Mucosa of descending colon (tissue), 3 donors: ENCODE measurements around the gene FBXL7. TPM values are rescaled to one million over a fixed set of nuclear protein-coding genes. Genes with fewer than 3 reads are reported as not detected.

Experiments used
- ATAC-seq: fragments of 200-7000 bp; cut with Tn5 transposase; one replicate; pipeline ENCODE4 v1.9.1; 2020; ENCODE audit warnings: mild to moderate bottlenecking, moderate library complexity
- DNase-seq, 3 donors: peaks; one replicate each; pipeline ENCODE4 v3.0.0-alpha.2; 2020
- H3K36me3 ChIP-seq: fragments of 200-600 bp; one replicate; pipeline ENCODE4 v1.8.0; 2021; ENCODE audit warnings: low read depth, mild to moderate bottlenecking
- H3K4me1 ChIP-seq: fragments of 200-600 bp; one replicate; pipeline ENCODE4 v1.8.0; 2021; ENCODE audit warnings: low read depth, mild to moderate bottlenecking
- H3K4me3 ChIP-seq: fragments of 200-600 bp; one replicate; pipeline ENCODE4 v1.8.0; 2021; ENCODE audit warnings: mild to moderate bottlenecking
- H3K9me3 ChIP-seq: fragments of 200-600 bp; one replicate; pipeline ENCODE4 v1.8.0; 2021; ENCODE audit warnings: mild to moderate bottlenecking
- intact Hi-C, 2 donors: fragments of 100-400 bp; cut with DNase I in 1 of 2; cut with micrococcal nuclease in 1 of 2; formaldehyde crosslinking; loops; one replicate each; pipeline versions ENCODE4 v1.11.0 to v1.11.1; 2022; cut with DNase I, micrococcal nuclease
- total RNA-seq, 3 donors: library from RNA; stranded (reverse); fragmentation: NEBNext Ultra II Directional in 2 of 3; extraction: Animal tissue kit (Norgen Biotek cat#: 25700) in 2 of 3; gene quantifications; one replicate each; pipeline versions ENCODE4 v1.2.1 to v1.2.4, GENCODE V29; 2021 to 2023
- TF ChIP-seq, protein P1 (sequence below): fragments of 200-600 bp; IDR thresholded peaks from one replicate; pipeline ENCODE4 v1.8.0; 2022; ENCODE audit warnings: antibody characterized with exemption, mild to moderate bottlenecking
- donor health status: DM: no; HTN: no; CAD: no; lungs with moderate emphysema.
- donor health status: DM: no; HTN: no; CAD: no.
- donor health status: DM: no; HTN: yes; CAD: no.

The FBXL7 gene
- total RNA-seq, 3 donors from 2014 or later, result 1.6 to 21.4 (median 3.4) TPM

GRCh38 chr5:15620501-15620900 lies 120.5 kb downstream of the FBXL7 start:
- TF ChIP-seq, protein P1, sequence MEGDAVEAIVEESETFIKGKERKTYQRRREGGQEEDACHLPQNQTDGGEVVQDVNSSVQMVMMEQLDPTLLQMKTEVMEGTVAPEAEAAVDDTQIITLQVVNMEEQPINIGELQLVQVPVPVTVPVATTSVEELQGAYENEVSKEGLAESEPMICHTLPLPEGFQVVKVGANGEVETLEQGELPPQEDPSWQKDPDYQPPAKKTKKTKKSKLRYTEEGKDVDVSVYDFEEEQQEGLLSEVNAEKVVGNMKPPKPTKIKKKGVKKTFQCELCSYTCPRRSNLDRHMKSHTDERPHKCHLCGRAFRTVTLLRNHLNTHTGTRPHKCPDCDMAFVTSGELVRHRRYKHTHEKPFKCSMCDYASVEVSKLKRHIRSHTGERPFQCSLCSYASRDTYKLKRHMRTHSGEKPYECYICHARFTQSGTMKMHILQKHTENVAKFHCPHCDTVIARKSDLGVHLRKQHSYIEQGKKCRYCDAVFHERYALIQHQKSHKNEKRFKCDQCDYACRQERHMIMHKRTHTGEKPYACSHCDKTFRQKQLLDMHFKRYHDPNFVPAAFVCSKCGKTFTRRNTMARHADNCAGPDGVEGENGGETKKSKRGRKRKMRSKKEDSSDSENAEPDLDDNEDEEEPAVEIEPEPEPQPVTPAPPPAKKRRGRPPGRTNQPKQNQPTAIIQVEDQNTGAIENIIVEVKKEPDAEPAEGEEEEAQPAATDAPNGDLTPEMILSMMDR, result no peak
- Histone ChIP-seq H3K36me3 (no peaks in the 10 kb centered on the region), H3K9me3 (no peaks in the 10 kb centered on the region), H3K4me3 (no peak overlapping the region), H3K4me1 (no peaks in the 10 kb centered on the region)
- ATAC-seq (no peak), DNase-seq (no peak)
- intact Hi-C loops, result no loop called here

- TF ChIP-seq, protein P1, result no peak
- no peaks in the 10 kb centered on the region for H3K36me3 ChIP-seq
- intact Hi-C loops, result no loop called here
- no peaks in the 10 kb centered on the region for H3K4me1 ChIP-seq
- ATAC-seq, result no peak
- H3K9me3 ChIP-seq, result no peaks in the 10 kb centered on the region
- DNase-seq, result no peak
- no peak overlapping the region for H3K4me3 ChIP-seq
Measured at GRCh38 chr5:15621094-15621493, 121.1 kb downstream of the FBXL7 start.

DNA sequence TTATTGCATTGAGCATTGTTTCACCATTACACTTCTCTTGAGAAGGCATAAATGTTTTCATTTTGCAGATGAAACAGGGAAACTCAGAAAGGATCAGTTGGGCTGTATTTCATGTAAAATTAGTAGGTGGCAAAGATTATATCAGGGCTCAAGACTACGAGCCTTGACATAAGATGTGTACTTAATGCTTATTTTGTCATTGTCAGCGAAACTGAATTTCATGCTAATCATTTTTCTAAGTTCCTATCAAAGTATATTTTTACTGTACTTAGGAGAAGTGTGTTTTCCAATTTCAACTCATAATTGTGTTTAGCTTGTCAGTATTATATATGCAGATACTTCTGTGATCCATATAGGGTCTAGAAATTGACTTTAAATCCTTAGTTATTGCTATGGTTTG lies 123.8 kb downstream of the FBXL7 start:
- H3K4me1 ChIP-seq, result no peaks in the 10 kb centered on the region
- DNase-seq, result no peak
- no peaks in the 10 kb centered on the region for H3K9me3 ChIP-seq
- no peak overlapping the region for H3K4me3 ChIP-seq
- ATAC-seq, result no peak
- intact Hi-C loops, result no loop called here
- TF ChIP-seq, protein P1, result no peak
- no peaks in the 10 kb centered on the region for H3K36me3 ChIP-seq

DNA sequence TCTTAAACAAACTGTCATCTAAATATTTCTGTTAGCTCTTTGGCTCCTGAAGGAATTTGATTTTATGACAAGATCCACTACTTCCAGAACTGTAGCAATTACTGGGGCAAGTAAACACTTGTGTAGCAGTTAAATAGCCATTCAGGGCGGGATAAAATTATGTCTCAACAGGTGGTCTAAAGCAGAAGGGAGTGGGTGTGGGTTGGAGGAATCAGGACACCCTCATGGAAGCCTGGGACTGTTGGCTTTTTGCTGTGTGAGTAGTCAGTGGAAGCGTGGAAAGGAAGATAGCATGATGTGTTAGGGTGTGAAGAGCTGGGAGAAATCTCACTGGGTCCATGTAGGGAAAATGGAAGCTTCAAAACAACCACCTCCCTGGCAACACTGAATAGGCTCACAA lies 127.1 kb downstream of the FBXL7 start:
- TF ChIP-seq, protein P1, result no peak
- ATAC-seq (no peak), DNase-seq (no peak)
- no peak overlapping the region for H3K4me3 ChIP-seq
- no peaks in the 10 kb centered on the region for H3K4me1 ChIP-seq
- no peaks in the 10 kb centered on the region for H3K9me3 ChIP-seq
- no peaks in the 10 kb centered on the region for H3K36me3 ChIP-seq
- intact Hi-C loops, result no loop called here

GRCh38 chr5:15627647-15628046 lies 127.7 kb downstream of the FBXL7 start:
- ATAC-seq, result no peak
- no peak for DNase-seq
- no peaks in the 10 kb centered on the region for H3K4me1 ChIP-seq
- H3K36me3 ChIP-seq, result no peaks in the 10 kb centered on the region
- intact Hi-C loops, result no loop called here
- TF ChIP-seq, protein P1, result no peak
- no peaks in the 10 kb centered on the region for H3K9me3 ChIP-seq
- no peak overlapping the region for H3K4me3 ChIP-seq

DNA sequence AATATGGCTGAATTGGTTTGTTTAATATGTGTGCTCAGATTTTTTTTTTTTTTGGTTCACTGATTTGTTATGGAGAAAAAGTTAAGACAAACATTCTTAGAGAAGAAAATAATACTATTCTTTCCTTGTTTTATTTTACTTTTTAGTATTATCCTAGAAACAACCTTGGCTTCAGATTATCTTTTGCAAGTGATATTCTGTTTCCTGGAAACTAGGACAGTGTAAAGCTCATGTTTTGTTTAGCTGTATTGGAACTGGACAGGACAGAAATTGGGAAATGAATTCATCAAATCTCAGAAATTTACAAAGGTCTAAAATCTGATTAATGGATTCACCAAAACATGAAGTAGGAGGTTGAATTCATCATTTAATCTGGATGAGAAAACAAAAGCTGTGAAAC lies 130.5 kb downstream of the FBXL7 start:
- Histone ChIP-seq H3K4me3 (no peak overlapping the region), H3K36me3 (no peaks in the 10 kb centered on the region), H3K4me1 (no peaks in the 10 kb centered on the region), H3K9me3 (no peaks in the 10 kb centered on the region)
- DNase-seq, result no peak
- TF ChIP-seq, protein P1, result no peak
- intact Hi-C loops, result no loop called here
- no peak for ATAC-seq
